CD8-positive, alpha-beta memory T cell (primary cell): ENCODE data around the gene SDE2. TPM values are rescaled to one million over a fixed set of nuclear protein-coding genes. Genes with fewer than 3 reads are reported as not detected.
"Not testable (repeated sequence)": the region's sequence is repeated elsewhere in the genome, so short reads cannot be mapped to it uniquely, and the experiment has no call there.

ENCODE experiments used
- CTCF ChIA-PET: fragments of 350-600 bp; sonication (Branson Sonifier 250); formaldehyde crosslinking; loops from one replicate; lab custom pipeline; 2021; ENCODE audit warnings: antibody characterized with exemption; lab: Charles Lee
- POLR2A ChIA-PET: fragments of 350-600 bp; sonication (Branson Sonifier 250); formaldehyde crosslinking; loops from one replicate; lab custom pipeline; 2021; ENCODE audit warnings: antibody characterized with exemption; lab: Charles Lee
- DNase-seq, 5 donors: peaks; one replicate each; pipeline versions ENCODE4 v3.0.0 to v3.0.0-alpha.2; 2020 to 2022; ENCODE audit warnings: mixed read lengths in 1 of 5
- H3K27ac ChIP-seq: one replicate; pipeline ENCODE4 v1.7.0; 2013; ENCODE audit warnings: low read depth, mild to moderate bottlenecking, low read length, moderate library complexity
- H3K27me3 ChIP-seq: 2 replicates; pipeline ENCODE4 v1.7.0; 2013; ENCODE audit warnings: low read length, mild to moderate bottlenecking; ENCODE audit not compliant: insufficient read depth, poor library complexity, severe bottlenecking
- H3K36me3 ChIP-seq: 2 replicates; pipeline ENCODE4 v1.7.0; 2013; ENCODE audit warnings: mild to moderate bottlenecking, low read length, moderate library complexity; ENCODE audit not compliant: insufficient read depth
- H3K4me1 ChIP-seq: 2 replicates; pipeline ENCODE4 v1.7.0; 2013; ENCODE audit warnings: mild to moderate bottlenecking, low read length, moderate library complexity; ENCODE audit not compliant: insufficient read depth
- H3K4me3 ChIP-seq: 2 replicates; pipeline ENCODE4 v1.7.0; 2013; ENCODE audit warnings: mild to moderate bottlenecking, low read length
- H3K9me3 ChIP-seq: 2 replicates; pipeline ENCODE4 v1.7.0; 2013; ENCODE audit warnings: mild to moderate bottlenecking, low read length
- H3K27ac Mint-ChIP-seq, 8 donors: one replicate each; pipeline ENCODE4 v1.8.0; 2020 to 2021; ENCODE audit warnings: mixed read lengths in 8 of 8, mild to moderate bottlenecking in 6 of 8, inconsistent platforms in 3 of 8, moderate library complexity in 3 of 8
- H3K27me3 Mint-ChIP-seq, 2 donors: one replicate each; pipeline ENCODE4 v1.8.0; 2020 to 2021; ENCODE audit warnings: mixed read lengths in 2 of 2, mild to moderate bottlenecking in 1 of 2, moderate library complexity in 1 of 2
- H3K36me3 Mint-ChIP-seq, 3 donors: one replicate each; pipeline ENCODE4 v1.8.0; 2020 to 2021; ENCODE audit warnings: mixed read lengths in 3 of 3, inconsistent platforms in 1 of 3, mild to moderate bottlenecking in 1 of 3
- H3K4me1 Mint-ChIP-seq, 3 donors: one replicate each; pipeline ENCODE4 v1.8.0; 2020 to 2021; ENCODE audit warnings: mixed read lengths in 3 of 3, inconsistent platforms in 1 of 3, mild to moderate bottlenecking in 1 of 3
- H3K4me3 Mint-ChIP-seq, 7 donors: one replicate each; pipeline ENCODE4 v1.8.0; 2020 to 2021; ENCODE audit warnings: mixed read lengths in 7 of 7, mild to moderate bottlenecking in 6 of 7, moderate library complexity in 4 of 7, inconsistent platforms in 2 of 7
- H3K9me3 Mint-ChIP-seq, 5 donors: one replicate each; pipeline ENCODE4 v1.8.0; 2020 to 2022; ENCODE audit warnings: mixed read lengths in 5 of 5, mild to moderate bottlenecking in 3 of 5, moderate library complexity in 2 of 5, inconsistent platforms in 1 of 5
- polyA plus RNA-seq: library from polyadenylated mRNA; unstranded; fragments of 300-500 nt; fragmentation: Illumina TruSeq; gene quantifications from one replicate; pipeline ENCODE4 v1.2.3, GENCODE V29; 2021
- total RNA-seq, 2 experiments: library from RNA; stranded (reverse); gene quantifications; one replicate each; pipeline ENCODE4 v1.2.3, GENCODE V29; 2021

SDE2 gene
- total and polyA plus RNA-seq, 3 experiments from 2014 or later: 8.4 to 23.6 (median 23.4) TPM

- CTCF ChIA-PET: interaction anchor here (0.9 to 1.9 kb wide), 5 partner anchors 14 to 97 kb away, joined by 3 to 4 read pairs (median 3); no protein-coding TSS in a partner anchor
- no peak overlapping the region for H3K27ac ChIP-seq
- H3K36me3 ChIP-seq: no peaks in the 10 kb centered on the region
- peaks cover 11 to 25% (median 15%) of the 10 kb centered on the region in 3 donors for H3K4me1 Mint-ChIP-seq
- POLR2A ChIA-PET: interaction anchor here (0.5 kb wide), 1 partner anchor 28 kb away, joined by 3 read pairs; no protein-coding TSS in a partner anchor
- H3K27me3 ChIP-seq: peaks cover 3% of the 10 kb centered on the region
- no peak for DNase-seq
- no peaks in the 10 kb centered on the region for H3K36me3 Mint-ChIP-seq
- H3K27me3 Mint-ChIP-seq: peaks cover 10 to 12% of the 10 kb centered on the region in 2 donors
- H3K9me3 ChIP-seq: no peaks in the 10 kb centered on the region
- no peak overlapping the region for H3K4me3 ChIP-seq
- peaks cover 6% of the 10 kb centered on the region for H3K4me1 ChIP-seq
- H3K4me3 Mint-ChIP-seq: peak overlapping the region in 1 of 7 donors; percentile 40
- no peaks in the 10 kb centered on the region for H3K9me3 Mint-ChIP-seq
- H3K27ac Mint-ChIP-seq: no peak overlapping the region
These were observed 54.8 kb downstream of the SDE2 start for GRCh38 chr1:225944387-225944786.

GRCh38 chr1:225943582-225943981 is 55.6 kb downstream of the SDE2 start:
- Mint-ChIP-seq H3K4me1 (peaks cover 11 to 25% (median 15%) of the 10 kb centered on the region in 3 donors), H3K4me3 (no peak overlapping the region), H3K27ac (peak overlapping the region in 2 of 8 donors; percentile 35 to 70), H3K27me3 (peaks cover 5 to 9% of the 10 kb centered on the region in 2 donors), H3K36me3 (no peaks in the 10 kb centered on the region), H3K9me3 (no peaks in the 10 kb centered on the region)
- Histone ChIP-seq H3K36me3 (no peaks in the 10 kb centered on the region), H3K27me3 (no peaks in the 10 kb centered on the region), H3K4me1 (peaks cover 6% of the 10 kb centered on the region), H3K9me3 (no peaks in the 10 kb centered on the region), H3K4me3 (no peak overlapping the region), H3K27ac (no peak overlapping the region)
- DNase-seq: no peak
- ChIA-PET CTCF (interaction anchor here (1.3 to 1.9 kb wide), 2 partner anchors 13 to 96 kb away, joined by 3 to 4 read pairs; no protein-coding TSS in a partner anchor), POLR2A (no interaction called here)

GRCh38 chr1:225942574-225942973 is 56.6 kb downstream of the SDE2 start:
- Mint-ChIP-seq H3K27me3 (peaks cover 1 to 6% of the 10 kb centered on the region in 2 donors), H3K9me3 (no peaks in the 10 kb centered on the region), H3K4me3 (no peak overlapping the region), H3K4me1 (peaks cover 11 to 25% (median 15%) of the 10 kb centered on the region in 3 donors), H3K27ac (peak overlapping the region in 1 of 8 donors; percentile 81), H3K36me3 (no peaks in the 10 kb centered on the region)
- ChIA-PET POLR2A (no interaction called here), CTCF (no interaction called here)
- H3K4me1 ChIP-seq: peaks cover 6% of the 10 kb centered on the region
- no peaks in the 10 kb centered on the region for H3K27me3 ChIP-seq
- no peaks in the 10 kb centered on the region for H3K36me3 ChIP-seq
- DNase-seq: no peak
- no peak overlapping the region for H3K4me3 ChIP-seq
- no peak overlapping the region for H3K27ac ChIP-seq
- no peaks in the 10 kb centered on the region for H3K9me3 ChIP-seq

GRCh38 chr1:225941942-225942222 is 57.3 kb downstream of the SDE2 start:
- no peaks in the 10 kb centered on the region for H3K27me3 ChIP-seq
- Mint-ChIP-seq H3K9me3 (no peaks in the 10 kb centered on the region), H3K4me1 (peaks cover 11 to 25% (median 15%) of the 10 kb centered on the region in 3 donors), H3K27me3 (peaks cover 0 to 1% of the 10 kb centered on the region in 2 donors), H3K36me3 (no peaks in the 10 kb centered on the region), H3K4me3 (no peak overlapping the region), H3K27ac (no peak overlapping the region)
- H3K9me3 ChIP-seq: no peaks in the 10 kb centered on the region
- no peaks in the 10 kb centered on the region for H3K36me3 ChIP-seq
- no peak overlapping the region for H3K27ac ChIP-seq
- DNase-seq: no peak
- H3K4me1 ChIP-seq: peaks cover 6% of the 10 kb centered on the region
- no peak overlapping the region for H3K4me3 ChIP-seq
- ChIA-PET POLR2A (no interaction called here), CTCF (no interaction called here)

GRCh38 chr1:225941187-225941941 is 57.8 kb downstream of the SDE2 start, which contains the start of gene LEFTY2:
Gene LEFTY2 (minus strand): TSS chr1:225941220. CDS start chr1:225941140, 80 bp downstream.
- peaks cover 0 to 1% of the 10 kb centered on the region in 2 donors for H3K27me3 Mint-ChIP-seq
- no peaks in the 10 kb centered on the region for H3K9me3 Mint-ChIP-seq
- H3K4me3 ChIP-seq: no peak within 1 kb of the TSS
- no peaks in the 10 kb centered on the region for H3K36me3 ChIP-seq
- DNase-seq: no peak
- H3K9me3 ChIP-seq: no peaks in the 10 kb centered on the region
- no peaks in the 10 kb centered on the region for H3K36me3 Mint-ChIP-seq
- H3K27ac Mint-ChIP-seq: no peak within 1 kb of the TSS
- H3K27me3 ChIP-seq: no peaks in the 10 kb centered on the region
- CTCF ChIA-PET: no interaction called here
- H3K4me1 ChIP-seq: peaks cover 6% of the 10 kb centered on the region
- no peak within 1 kb of the TSS for H3K27ac ChIP-seq
- POLR2A ChIA-PET: no interaction called here
- peaks cover 11 to 25% (median 15%) of the 10 kb centered on the region in 3 donors for H3K4me1 Mint-ChIP-seq
- H3K4me3 Mint-ChIP-seq: no peak within 1 kb of the TSS

GRCh38 chr1:225940385-225941151 is 58.6 kb downstream of the SDE2 start:
- Histone ChIP-seq H3K36me3 (no peaks in the 10 kb centered on the region), H3K4me1 (peaks cover 6% of the 10 kb centered on the region), H3K9me3 (no peaks in the 10 kb centered on the region), H3K4me3 (no peak overlapping the region), H3K27ac (no peak overlapping the region), H3K27me3 (no peaks in the 10 kb centered on the region)
- Mint-ChIP-seq H3K4me1 (peaks cover 11 to 21% (median 15%) of the 10 kb centered on the region in 3 donors), H3K27me3 (peaks cover 0 to 1% of the 10 kb centered on the region in 2 donors), H3K36me3 (no peaks in the 10 kb centered on the region), H3K27ac (no peak overlapping the region), H3K9me3 (no peaks in the 10 kb centered on the region), H3K4me3 (no peak overlapping the region)
- DNase-seq: no peak
- ChIA-PET POLR2A (no interaction called here), CTCF (no interaction called here)

GRCh38 chr1:225939939-225940310 is 59.2 kb downstream of the SDE2 start:
- CTCF ChIA-PET, H3K27ac ChIP-seq, H3K4me3 Mint-ChIP-seq, H3K27me3 ChIP-seq, H3K36me3 ChIP-seq, H3K27ac Mint-ChIP-seq, H3K9me3 Mint-ChIP-seq, DNase-seq, H3K4me3 ChIP-seq, H3K4me1 ChIP-seq, H3K36me3 Mint-ChIP-seq, H3K27me3 Mint-ChIP-seq, POLR2A ChIA-PET, H3K9me3 ChIP-seq: not testable (repeated sequence)
- peaks cover 8 to 14% (median 11%) of the 10 kb centered on the region in 3 donors for H3K4me1 Mint-ChIP-seq
